ENCODE measurements around the gene MRPL24.

GRCh38 chr1:156744786-156745419, 4.0 kb upstream of the MRPL24 start:
- TF ChIP-seq YY1 (IDR thresholded peaks at IDR 0.05; ENCODE audit: low read depth, low read length) (no peak), ELK1 (IDR thresholded peaks at IDR 0.05; ENCODE audit: low read depth, low read length) (no peak), CTCF (IDR thresholded peaks at IDR 0.05 in 2 of 3, conservative IDR thresholded peaks at IDR 0.05 in 1 of 3; ENCODE audit: control insufficient read depth in 2 of 3, extremely low read depth in 1 of 3, insufficient read depth in 1 of 3, low read depth in 3 of 3, low read length in 3 of 3) (no peak), NFYB (IDR thresholded peaks at IDR 0.05; ENCODE audit: insufficient read depth, low read depth, low read length) (no peak), CBX5 (IDR thresholded peaks at IDR 0.05; ENCODE audit: low read depth) (no peak), CREM (IDR thresholded peaks at IDR 0.05; ENCODE audit: low read depth) (no peak), ESRRA (IDR thresholded peaks at IDR 0.05; ENCODE audit: low read length) (no peak), MYC (IDR thresholded peaks at IDR 0.05; ENCODE audit: insufficient read depth, insufficient read length, insufficient replicate concordance, low read length, severe bottlenecking) (no peak), SMC3 (IDR thresholded peaks at IDR 0.05; ENCODE audit: borderline replicate concordance, low read length) (no peak), FOXM1 (IDR thresholded peaks at IDR 0.05; ENCODE audit: low read depth, low read length) (no peak), NFIC (IDR thresholded peaks at IDR 0.05; ENCODE audit: low read depth, low read length) (no peak)
